SK-N-SH (cell line): ENCODE data around the gene IQCF2. TPM values are rescaled to one million over a fixed set of nuclear protein-coding genes. Genes with fewer than 3 reads are reported as not detected.

ENCODE experiments used
- CTCF ChIA-PET: fragments of 300-600, 350-600 bp; formaldehyde crosslinking; extraction: SDS; loops from one replicate; lab custom pipeline; 2021; lab: Yijun Ruan, JAX
- POLR2A ChIA-PET: fragments of 350-600 bp; sonication (Branson Sonifier 250); formaldehyde crosslinking; extraction: SDS; loops from one replicate; lab custom pipeline; 2020; ENCODE audit warnings: antibody characterized with exemption, inconsistent platforms; lab: Yijun Ruan, JAX
- DNase-seq: peaks from one replicate; pipeline ENCODE4 v3.0.0; 2012
- H2AFZ ChIP-seq: fragments of 200-600 bp; sonication (generic); 2 replicates; pipeline ENCODE4 v1.8.1; 2016; ENCODE audit warnings: antibody characterized with exemption, mild to moderate bottlenecking, low read depth
- H3F3A ChIP-seq: fragments of 200-600 bp; sonication (generic); replicated peaks from 2 replicates; pipeline ENCODE3; 2016; ENCODE audit warnings: antibody characterized with exemption, mild to moderate bottlenecking; ENCODE audit not compliant: insufficient read depth
- H3K27ac ChIP-seq, 2 experiments: fragments of 200-500 bp in 1 of 2; fragments of 200-600 bp in 1 of 2; sonication (Bioruptor generic) in 1 of 2; sonication (generic), shearing (Covaris generic) in 1 of 2; 2 replicates each; pipeline versions ENCODE4 v1.5.1 to v1.6.1; 2014 to 2016; ENCODE audit warnings: low read depth in 2 of 2, inconsistent platforms in 1 of 2, low read length in 1 of 2, mild to moderate bottlenecking in 1 of 2, mixed read lengths in 1 of 2
- H3K27me3 ChIP-seq: fragments of 200-600 bp; sonication (generic), shearing (Covaris generic); 2 replicates; pipeline ENCODE4 v1.6.1; 2016; ENCODE audit warnings: mixed run types; ENCODE audit not compliant: insufficient read depth
- H3K36me3 ChIP-seq, 2 experiments: fragments of 200-500 bp in 1 of 2; fragments of 200-600 bp in 1 of 2; sonication (Bioruptor generic) in 1 of 2; sonication (generic) in 1 of 2; replicated peaks in 1 of 2; 2 replicates each; pipeline versions ENCODE3 to v1.5.1; 2014 to 2016; ENCODE audit warnings: low read length in 1 of 2, mild to moderate bottlenecking in 1 of 2; ENCODE audit not compliant: insufficient read depth in 2 of 2, control insufficient read depth in 1 of 2
- H3K4me1 ChIP-seq, 2 experiments: fragments of 200-500 bp in 1 of 2; fragments of 200-600 bp in 1 of 2; sonication (Bioruptor generic) in 1 of 2; sonication (generic), shearing (Covaris generic) in 1 of 2; 2 replicates each; pipeline versions ENCODE4 v1.5.1 to v1.6.1; 2014 to 2016; ENCODE audit warnings: low read depth in 1 of 2, low read length in 1 of 2, mixed run types in 1 of 2; ENCODE audit not compliant: insufficient read depth in 2 of 2, control insufficient read depth in 1 of 2
- H3K4me2 ChIP-seq: fragments of 200-600 bp; sonication (generic), shearing (Covaris generic); 2 replicates; pipeline ENCODE4 v1.6.1; 2017; ENCODE audit warnings: mixed run types
- H3K4me3 ChIP-seq, 2 experiments: fragments of 200-500 bp in 1 of 2; fragments of 200-600 bp in 1 of 2; sonication (Bioruptor generic) in 1 of 2; sonication (generic), shearing (Covaris generic) in 1 of 2; 2 replicates each; pipeline versions ENCODE4 v1.5.1 to v1.8.1; 2014 to 2016; ENCODE audit warnings: low read depth in 2 of 2, inconsistent platforms in 1 of 2, low read length in 1 of 2, mild to moderate bottlenecking in 1 of 2, mixed read lengths in 1 of 2, moderate library complexity in 1 of 2
- H3K79me2 ChIP-seq: fragments of 200-600 bp; sonication (generic); 2 replicates; pipeline ENCODE4 v1.8.1; 2017; ENCODE audit warnings: mild to moderate bottlenecking; ENCODE audit not compliant: insufficient read depth
- H3K9ac ChIP-seq: fragments of 200-600 bp; sonication (generic); 2 replicates; pipeline ENCODE4 v1.6.1; 2017; ENCODE audit warnings: mixed run types
- H3K9me2 ChIP-seq: fragments of 200-600 bp; sonication (generic); 2 replicates; pipeline ENCODE4 v1.6.1; 2017; ENCODE audit warnings: mixed run types
- H3K9me3 ChIP-seq: fragments of 200-600 bp; sonication (generic); 2 replicates; pipeline ENCODE4 v1.6.1; 2017; ENCODE audit warnings: mixed run types, mild to moderate bottlenecking, moderate library complexity
- H4K20me1 ChIP-seq: fragments of 200-600 bp; sonication (generic); 2 replicates; pipeline ENCODE4 v1.6.1; 2017; ENCODE audit warnings: mild to moderate bottlenecking, mixed run types; ENCODE audit not compliant: insufficient read depth
- CHD2 ChIP-seq: fragments of 150-350 bp; IDR thresholded peaks from 2 replicates; pipeline ENCODE4 v1.6.1; 2018; ENCODE audit warnings: low read length; ENCODE audit not compliant: partially characterized antibody
- ELF1 ChIP-seq: IDR thresholded peaks from 2 replicates; pipeline ENCODE4 v1.4.0; 2012
- EP300 ChIP-seq, 2 experiments: IDR thresholded peaks; 2 replicates each; pipeline versions ENCODE4 v1.4.0 to v1.6.1; 2012; ENCODE audit warnings: borderline replicate concordance in 1 of 2, low read depth in 1 of 2, low read length in 1 of 2
- EZH2phosphoT487 ChIP-seq: fragments of 200-600 bp; sonication (generic); IDR thresholded peaks from 2 replicates; pipeline ENCODE4 v1.6.1; 2017; ENCODE audit warnings: low read depth, mixed run types, mild to moderate bottlenecking, antibody characterized with exemption, moderate library complexity, borderline replicate concordance
- FOSL2 ChIP-seq: IDR thresholded peaks from 2 replicates; pipeline ENCODE4 v1.4.0; 2012; ENCODE audit warnings: low read depth, mild to moderate bottlenecking, moderate library complexity, borderline replicate concordance
- FOXJ3 ChIP-seq: sonication (generic); formaldehyde crosslinking; IDR thresholded peaks from 2 replicates; pipeline ENCODE4 v1.5.1; 2020; ENCODE audit warnings: mild to moderate bottlenecking, missing genetic modification reagents
- GABPA ChIP-seq: IDR thresholded peaks from 2 replicates; pipeline ENCODE4 v1.4.0; 2012; ENCODE audit warnings: low read depth, mild to moderate bottlenecking
- GATA2 ChIP-seq: sonication (generic); formaldehyde crosslinking; IDR thresholded peaks from 2 replicates; pipeline ENCODE4 v1.5.0; 2020; ENCODE audit warnings: mild to moderate bottlenecking, missing genetic modification reagents
- IRF3 ChIP-seq: fragments of 150-350 bp; IDR thresholded peaks from 2 replicates; pipeline ENCODE4 v1.6.1; 2016; ENCODE audit warnings: mild to moderate bottlenecking, low read depth, low read length
- JUND ChIP-seq: IDR thresholded peaks from 2 replicates; pipeline ENCODE4 v1.4.0; 2012
- MEF2A ChIP-seq: IDR thresholded peaks from 2 replicates; pipeline ENCODE4 v1.4.0; 2012; ENCODE audit warnings: low read depth, borderline replicate concordance
- MXI1 ChIP-seq: IDR thresholded peaks from 2 replicates; pipeline ENCODE4 v1.6.1; 2012; ENCODE audit warnings: mild to moderate bottlenecking, low read depth, low read length, improper control_type of control experiment
- POLR2AphosphoS5 ChIP-seq: IDR thresholded peaks from 2 replicates; pipeline ENCODE4 v1.6.1; 2012; ENCODE audit warnings: low read depth, low read length
- RAD21 ChIP-seq: IDR thresholded peaks from 2 replicates; pipeline ENCODE4 v1.6.1; 2012; ENCODE audit warnings: mild to moderate bottlenecking, low read length
- RFX5 ChIP-seq: IDR thresholded peaks from 2 replicates; pipeline ENCODE4 v1.6.1; 2012; ENCODE audit warnings: mild to moderate bottlenecking, improper control_type of control experiment, low read length
- SIN3A ChIP-seq: IDR thresholded peaks from 2 replicates; pipeline ENCODE4 v1.6.1; 2012; ENCODE audit warnings: low read depth, mild to moderate bottlenecking, low read length, moderate library complexity, borderline replicate concordance
- SMC3 ChIP-seq: IDR thresholded peaks from 2 replicates; pipeline ENCODE4 v1.6.1; 2012; ENCODE audit warnings: low read depth, low read length, improper control_type of control experiment
- TAF1 ChIP-seq: IDR thresholded peaks from 2 replicates; pipeline ENCODE4 v1.6.1; 2012; ENCODE audit warnings: low read depth, mild to moderate bottlenecking, low read length, moderate library complexity, borderline replicate concordance
- TEAD4 ChIP-seq: IDR thresholded peaks from 2 replicates; pipeline ENCODE4 v1.4.0; 2012; ENCODE audit warnings: mild to moderate bottlenecking, borderline replicate concordance; ENCODE audit not compliant: insufficient read depth
- YY1 ChIP-seq: IDR thresholded peaks from 2 replicates; pipeline ENCODE4 v1.4.0; 2012; ENCODE audit warnings: low read depth, mild to moderate bottlenecking
- WGBS: methylation state at CpG from one replicate; pipeline ENCODE4 v1.1.6; 2017; ENCODE audit warnings: low lambda C conversion rate; 5-methylcytosine and 5-hydroxymethylcytosine counted together
- polyA plus RNA-seq, 3 experiments: library from polyadenylated mRNA; depleted of rRNA; stranded (reverse); fragments of >200 nt; gene quantifications; 2 replicates each; pipeline ENCODE4 v1.2.3, GENCODE V29; 2012
- TF ChIP-seq, protein P1 (sequence below): IDR thresholded peaks from 2 replicates; pipeline ENCODE4 v1.4.0; 2012; ENCODE audit warnings: low read depth, borderline replicate concordance
- TF ChIP-seq, protein P2 (sequence below): IDR thresholded peaks from 2 replicates; pipeline ENCODE4 v1.4.0; 2012; ENCODE audit warnings: low read depth, borderline replicate concordance

Gene IQCF2
- polyA plus RNA-seq, 1 of the 3 experiments (the other 2 are of a cell fraction) = not detected

- no peak overlapping the region for H3K4me3 ChIP-seq
- no peaks in the 10 kb centered on the region for H3K9me2 ChIP-seq
- no peak overlapping the region for H3K9ac ChIP-seq
- no peaks in the 10 kb centered on the region for H3K79me2 ChIP-seq
- ChIA-PET POLR2A (no interaction called here), CTCF (interaction anchor here (1.3 kb wide), 1 partner anchor 10 kb away, joined by 4 read pairs; no protein-coding TSS in a partner anchor)
- H3K27me3 ChIP-seq = no peaks in the 10 kb centered on the region
- H3K36me3 ChIP-seq = no peaks in the 10 kb centered on the region
- H3F3A ChIP-seq = no peaks in the 10 kb centered on the region
- H3K4me2 ChIP-seq = no peak overlapping the region
- H3K4me1 ChIP-seq = no peaks in the 10 kb centered on the region
- H2AFZ ChIP-seq = no peak overlapping the region
- H3K27ac ChIP-seq = no peak overlapping the region
- DNase-seq = no peak
- H4K20me1 ChIP-seq = no peaks in the 10 kb centered on the region
- WGBS = 56% methylated on average over 1 of the region's 1 CpG
- TF ChIP-seq GABPA = no peak
- no peak for TF ChIP-seq MXI1
- no peak for TF ChIP-seq YY1
- no peak for TF ChIP-seq SIN3A
- no peak for TF ChIP-seq FOSL2
- no peak for TF ChIP-seq IRF3
- no peak for TF ChIP-seq POLR2AphosphoS5
- TF ChIP-seq TEAD4 = no peak
- TF ChIP-seq TAF1 = no peak
- TF ChIP-seq RFX5 = no peak
- TF ChIP-seq, protein P1, sequence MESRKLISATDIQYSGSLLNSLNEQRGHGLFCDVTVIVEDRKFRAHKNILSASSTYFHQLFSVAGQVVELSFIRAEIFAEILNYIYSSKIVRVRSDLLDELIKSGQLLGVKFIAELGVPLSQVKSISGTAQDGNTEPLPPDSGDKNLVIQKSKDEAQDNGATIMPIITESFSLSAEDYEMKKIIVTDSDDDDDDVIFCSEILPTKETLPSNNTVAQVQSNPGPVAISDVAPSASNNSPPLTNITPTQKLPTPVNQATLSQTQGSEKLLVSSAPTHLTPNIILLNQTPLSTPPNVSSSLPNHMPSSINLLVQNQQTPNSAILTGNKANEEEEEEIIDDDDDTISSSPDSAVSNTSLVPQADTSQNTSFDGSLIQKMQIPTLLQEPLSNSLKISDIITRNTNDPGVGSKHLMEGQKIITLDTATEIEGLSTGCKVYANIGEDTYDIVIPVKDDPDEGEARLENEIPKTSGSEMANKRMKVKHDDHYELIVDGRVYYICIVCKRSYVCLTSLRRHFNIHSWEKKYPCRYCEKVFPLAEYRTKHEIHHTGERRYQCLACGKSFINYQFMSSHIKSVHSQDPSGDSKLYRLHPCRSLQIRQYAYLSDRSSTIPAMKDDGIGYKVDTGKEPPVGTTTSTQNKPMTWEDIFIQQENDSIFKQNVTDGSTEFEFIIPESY = no peak
- TF ChIP-seq SMC3 = no peak
- no peak for TF ChIP-seq JUND
- no peak for TF ChIP-seq RAD21
- TF ChIP-seq EP300 (IDR thresholded peaks at IDR 0.05; ENCODE audit: borderline replicate concordance in 1 of 2, low read depth in 1 of 2, low read length in 1 of 2) = no peak
- no peak for TF ChIP-seq CHD2
- H3K9me3 ChIP-seq = no peaks in the 10 kb centered on the region
These were observed 11.9 kb downstream of the IQCF2 start for GRCh38 chr3:51873253-51873766.

GRCh38 chr3:51873876-51874275, 12.5 kb downstream of the IQCF2 start:
- no peak overlapping the region for H2AFZ ChIP-seq
- no peak overlapping the region for H3K9ac ChIP-seq
- H3K4me3 ChIP-seq = no peak overlapping the region
- ChIA-PET CTCF (interaction anchor here (1.3 kb wide), 1 partner anchor 9 kb away, joined by 4 read pairs; no protein-coding TSS in a partner anchor), POLR2A (no interaction called here)
- no peak for DNase-seq
- no peaks in the 10 kb centered on the region for H3K9me2 ChIP-seq
- no peaks in the 10 kb centered on the region for H3K9me3 ChIP-seq
- 87% methylated on average over 10 of the region's 10 CpGs for WGBS
- no peaks in the 10 kb centered on the region for H3K27me3 ChIP-seq
- no peaks in the 10 kb centered on the region for H4K20me1 ChIP-seq
- H3F3A ChIP-seq = no peaks in the 10 kb centered on the region
- no peak overlapping the region for H3K4me2 ChIP-seq
- no peaks in the 10 kb centered on the region for H3K4me1 ChIP-seq
- H3K36me3 ChIP-seq = no peaks in the 10 kb centered on the region
- H3K27ac ChIP-seq = no peak overlapping the region
- no peaks in the 10 kb centered on the region for H3K79me2 ChIP-seq
- no peak for TF ChIP-seq TEAD4
- no peak for TF ChIP-seq POLR2AphosphoS5
- no peak for TF ChIP-seq GATA2 (CRISPR knock-in tag)
- no peak for TF ChIP-seq JUND
- TF ChIP-seq EP300 (IDR thresholded peaks at IDR 0.05; ENCODE audit: borderline replicate concordance in 1 of 2, low read depth in 1 of 2, low read length in 1 of 2) = no peak
- no peak for TF ChIP-seq GABPA
- no peak for TF ChIP-seq MEF2A
- no peak for TF ChIP-seq EZH2phosphoT487
- TF ChIP-seq ELF1 = no peak
- TF ChIP-seq, protein P2, sequence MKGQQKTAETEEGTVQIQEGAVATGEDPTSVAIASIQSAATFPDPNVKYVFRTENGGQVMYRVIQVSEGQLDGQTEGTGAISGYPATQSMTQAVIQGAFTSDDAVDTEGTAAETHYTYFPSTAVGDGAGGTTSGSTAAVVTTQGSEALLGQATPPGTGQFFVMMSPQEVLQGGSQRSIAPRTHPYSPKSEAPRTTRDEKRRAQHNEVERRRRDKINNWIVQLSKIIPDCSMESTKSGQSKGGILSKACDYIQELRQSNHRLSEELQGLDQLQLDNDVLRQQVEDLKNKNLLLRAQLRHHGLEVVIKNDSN = no peak
- no peak for TF ChIP-seq FOXJ3 (CRISPR knock-in tag)
- TF ChIP-seq IRF3 = no peak
